ENCODE measurements around the gene FAM90A26.
"Not testable (repeated sequence)": the region's sequence is repeated elsewhere in the genome, so short reads cannot be mapped to it uniquely, and the experiment has no call there.

- TF ChIP-seq, protein P1, sequence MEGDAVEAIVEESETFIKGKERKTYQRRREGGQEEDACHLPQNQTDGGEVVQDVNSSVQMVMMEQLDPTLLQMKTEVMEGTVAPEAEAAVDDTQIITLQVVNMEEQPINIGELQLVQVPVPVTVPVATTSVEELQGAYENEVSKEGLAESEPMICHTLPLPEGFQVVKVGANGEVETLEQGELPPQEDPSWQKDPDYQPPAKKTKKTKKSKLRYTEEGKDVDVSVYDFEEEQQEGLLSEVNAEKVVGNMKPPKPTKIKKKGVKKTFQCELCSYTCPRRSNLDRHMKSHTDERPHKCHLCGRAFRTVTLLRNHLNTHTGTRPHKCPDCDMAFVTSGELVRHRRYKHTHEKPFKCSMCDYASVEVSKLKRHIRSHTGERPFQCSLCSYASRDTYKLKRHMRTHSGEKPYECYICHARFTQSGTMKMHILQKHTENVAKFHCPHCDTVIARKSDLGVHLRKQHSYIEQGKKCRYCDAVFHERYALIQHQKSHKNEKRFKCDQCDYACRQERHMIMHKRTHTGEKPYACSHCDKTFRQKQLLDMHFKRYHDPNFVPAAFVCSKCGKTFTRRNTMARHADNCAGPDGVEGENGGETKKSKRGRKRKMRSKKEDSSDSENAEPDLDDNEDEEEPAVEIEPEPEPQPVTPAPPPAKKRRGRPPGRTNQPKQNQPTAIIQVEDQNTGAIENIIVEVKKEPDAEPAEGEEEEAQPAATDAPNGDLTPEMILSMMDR (IDR thresholded peaks at IDR 0.05): not testable (repeated sequence)
- TF ChIP-seq POLR2A (IDR thresholded peaks at IDR 0.05): not testable (repeated sequence)
Measured at GRCh38 chr4:9210357-9210756, 40.1 kb downstream of the FAM90A26 start, which contains the start of gene USP17L10.

Data from transverse colon (tissue), 3 donors.